Stimulated activated naive CD8-positive, alpha-beta T cell treated with anti-CD3 and anti-CD28 coated beads, Interleukin-15, Interleukin-2, amounts not matched to agents 100 ng/mL and 50 ng/mL, for 24 hours (primary cell): ENCODE data around the gene PAIP2.

Experiments
- H3K27ac Mint-ChIP-seq: one replicate; pipeline ENCODE4 v1.8.0; 2021; ENCODE audit warnings: mild to moderate bottlenecking, mixed read lengths
- H3K27me3 Mint-ChIP-seq: one replicate; pipeline ENCODE4 v1.8.0; 2021; ENCODE audit warnings: mixed read lengths
- H3K36me3 Mint-ChIP-seq: one replicate; pipeline ENCODE4 v1.8.0; 2021; ENCODE audit warnings: low read depth, mixed read lengths
- H3K4me1 Mint-ChIP-seq: one replicate; pipeline ENCODE4 v1.8.0; 2021; ENCODE audit warnings: low read depth, mixed read lengths
- H3K4me3 Mint-ChIP-seq: one replicate; pipeline ENCODE4 v1.8.0; 2021; ENCODE audit warnings: mild to moderate bottlenecking, mixed read lengths
- H3K9me3 Mint-ChIP-seq: one replicate; pipeline ENCODE4 v1.8.0; 2021; ENCODE audit warnings: mixed read lengths

The PAIP2 gene

GRCh38 chr5:139415869-139416268, 74.2 kb downstream of the PAIP2 start:
- peaks cover 60% of the 10 kb centered on the region for H3K4me1 Mint-ChIP-seq

GRCh38 chr5:139416651-139417050, 75.0 kb downstream of the PAIP2 start:
- Mint-ChIP-seq H3K27me3 (no peaks in the 10 kb centered on the region), H3K36me3 (peaks cover 58% of the 10 kb centered on the region), H3K4me3 (no peak overlapping the region), H3K9me3 (no peaks in the 10 kb centered on the region), H3K4me1 (peaks cover 60% of the 10 kb centered on the region), H3K27ac (peak overlapping the region; percentile 87)

More at GRCh38 chr5:139415869-139416268, 74.2 kb downstream of the PAIP2 start:
- Mint-ChIP-seq H3K27me3 (no peaks in the 10 kb centered on the region), H3K9me3 (no peaks in the 10 kb centered on the region), H3K4me3 (peak overlapping the region; percentile 79), H3K36me3 (peaks cover 63% of the 10 kb centered on the region), H3K27ac (peak overlapping the region; percentile 87)

GRCh38 chr5:139417214-139417613, 75.6 kb downstream of the PAIP2 start:
- H3K9me3 Mint-ChIP-seq = no peaks in the 10 kb centered on the region
- H3K36me3 Mint-ChIP-seq = peaks cover 60% of the 10 kb centered on the region
- H3K4me3 Mint-ChIP-seq = peak overlapping the region; percentile 17
- H3K27ac Mint-ChIP-seq = peak overlapping the region; percentile 80
- H3K27me3 Mint-ChIP-seq = no peaks in the 10 kb centered on the region
- H3K4me1 Mint-ChIP-seq = peaks cover 62% of the 10 kb centered on the region

GRCh38 chr5:139418793-139419192, 77.1 kb downstream of the PAIP2 start:
- no peaks in the 10 kb centered on the region for H3K9me3 Mint-ChIP-seq
- H3K27me3 Mint-ChIP-seq = no peaks in the 10 kb centered on the region
- H3K4me3 Mint-ChIP-seq = no peak overlapping the region
- peaks cover 52% of the 10 kb centered on the region for H3K4me1 Mint-ChIP-seq
- H3K27ac Mint-ChIP-seq = no peak overlapping the region
- H3K36me3 Mint-ChIP-seq = peaks cover 56% of the 10 kb centered on the region
